ENCODE measurements around the gene ECEL1.

DNA sequence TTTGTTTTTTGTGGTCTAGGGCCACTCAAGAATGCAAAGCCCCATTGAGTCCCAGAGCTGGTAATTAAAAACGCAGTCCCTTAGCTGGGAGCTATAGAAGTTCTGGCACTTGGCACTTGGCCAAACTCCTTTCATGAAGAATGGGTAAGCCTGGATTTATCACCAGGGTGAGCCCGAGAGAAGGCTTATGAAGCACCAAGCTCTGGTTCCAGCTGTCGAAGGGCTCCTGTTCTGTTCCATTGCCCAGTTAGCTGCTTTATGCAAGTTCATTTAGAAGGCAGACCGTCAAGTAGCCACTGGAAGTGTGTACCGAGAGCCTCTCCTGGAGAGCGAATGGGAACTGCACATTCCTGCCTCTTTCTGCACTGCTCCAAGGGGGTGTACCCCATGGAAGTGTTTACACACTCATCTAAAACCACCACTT is 14.2 kb downstream of the ECEL1 start:
- TF ChIP-seq, protein P1, sequence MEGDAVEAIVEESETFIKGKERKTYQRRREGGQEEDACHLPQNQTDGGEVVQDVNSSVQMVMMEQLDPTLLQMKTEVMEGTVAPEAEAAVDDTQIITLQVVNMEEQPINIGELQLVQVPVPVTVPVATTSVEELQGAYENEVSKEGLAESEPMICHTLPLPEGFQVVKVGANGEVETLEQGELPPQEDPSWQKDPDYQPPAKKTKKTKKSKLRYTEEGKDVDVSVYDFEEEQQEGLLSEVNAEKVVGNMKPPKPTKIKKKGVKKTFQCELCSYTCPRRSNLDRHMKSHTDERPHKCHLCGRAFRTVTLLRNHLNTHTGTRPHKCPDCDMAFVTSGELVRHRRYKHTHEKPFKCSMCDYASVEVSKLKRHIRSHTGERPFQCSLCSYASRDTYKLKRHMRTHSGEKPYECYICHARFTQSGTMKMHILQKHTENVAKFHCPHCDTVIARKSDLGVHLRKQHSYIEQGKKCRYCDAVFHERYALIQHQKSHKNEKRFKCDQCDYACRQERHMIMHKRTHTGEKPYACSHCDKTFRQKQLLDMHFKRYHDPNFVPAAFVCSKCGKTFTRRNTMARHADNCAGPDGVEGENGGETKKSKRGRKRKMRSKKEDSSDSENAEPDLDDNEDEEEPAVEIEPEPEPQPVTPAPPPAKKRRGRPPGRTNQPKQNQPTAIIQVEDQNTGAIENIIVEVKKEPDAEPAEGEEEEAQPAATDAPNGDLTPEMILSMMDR (IDR thresholded peaks at IDR 0.05) = no peak
- TF ChIP-seq POLR2A (IDR thresholded peaks at IDR 0.05) = no peak
